ENCODE data around the gene FAM234B. TPM values are rescaled to one million over a fixed set of nuclear protein-coding genes. Genes with fewer than 3 reads are reported as not detected.
"Not testable (repeated sequence)": the region's sequence is repeated elsewhere in the genome, so short reads cannot be mapped to it uniquely, and the experiment has no call there.

The FAM234B gene
- total RNA-seq, 2 experiments from 2014 or later: 7.4 to 7.7 TPM

GRCh38 chr12:13069380-13069779, 25.2 kb downstream of the FAM234B start:
- no peaks in the 10 kb centered on the region for H3K27me3 Mint-ChIP-seq (ENCODE audit: low read depth)
- no peak overlapping the region for H3K27ac Mint-ChIP-seq
- H3K9me3 Mint-ChIP-seq: no peaks in the 10 kb centered on the region
- no peak overlapping the region for H3K4me3 Mint-ChIP-seq
- H3K36me3 Mint-ChIP-seq (ENCODE audit: low read depth): peaks cover 7% of the 10 kb centered on the region
- H3K4me1 Mint-ChIP-seq (ENCODE audit: low read depth): no peaks in the 10 kb centered on the region
- no peak for DNase-seq
- intact Hi-C loops (cut with micrococcal nuclease): no loop called here
- CTCF ChIA-PET: no interaction called here

GRCh38 chr12:13071305-13072280, 27.4 kb downstream of the FAM234B start:
- Mint-ChIP-seq H3K36me3 (ENCODE audit: low read depth) (peaks cover 13% of the 10 kb centered on the region), H3K27me3 (ENCODE audit: low read depth) (no peaks in the 10 kb centered on the region), H3K4me3 (no peak overlapping the region), H3K4me1 (ENCODE audit: low read depth) (no peaks in the 10 kb centered on the region), H3K9me3 (no peaks in the 10 kb centered on the region), H3K27ac (no peak overlapping the region)
- DNase-seq: no peak
- CTCF ChIA-PET: no interaction called here
- intact Hi-C loops (cut with micrococcal nuclease): no loop called here

DNA sequence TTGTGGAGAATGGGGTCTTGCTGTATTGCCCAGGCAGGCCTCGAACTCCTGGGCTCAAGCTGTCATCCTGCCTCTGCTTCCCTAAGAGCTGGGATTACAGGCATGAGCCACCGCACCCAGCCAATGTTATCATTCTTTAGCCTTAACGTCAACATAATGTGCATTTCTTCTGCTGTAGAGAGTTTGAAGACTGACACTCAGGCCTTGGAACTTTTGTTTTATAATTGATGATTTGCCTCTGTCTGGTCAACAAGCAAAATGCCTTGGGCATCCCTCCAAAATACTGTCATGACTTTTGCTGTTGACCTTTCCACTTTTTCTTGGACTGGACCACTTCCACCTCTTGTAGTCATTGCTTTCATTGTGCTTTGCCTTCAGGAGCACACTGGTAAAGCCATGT, 29.0 kb downstream of the FAM234B start:
- intact Hi-C loops (cut with micrococcal nuclease): no loop called here
- no peaks in the 10 kb centered on the region for H3K27me3 Mint-ChIP-seq (ENCODE audit: low read depth)
- no peaks in the 10 kb centered on the region for H3K9me3 Mint-ChIP-seq
- H3K36me3 Mint-ChIP-seq (ENCODE audit: low read depth): peaks cover 11% of the 10 kb centered on the region
- H3K4me3 Mint-ChIP-seq: no peak overlapping the region
- H3K27ac Mint-ChIP-seq: no peak overlapping the region
- H3K4me1 Mint-ChIP-seq (ENCODE audit: low read depth): no peaks in the 10 kb centered on the region
- DNase-seq: no peak
- CTCF ChIA-PET: interaction anchor here (0.6 to 0.7 kb wide), 2 partner anchors 24 to 189 kb away, joined by 3 read pairs; no protein-coding TSS in a partner anchor

GRCh38 chr12:13074396-13075117, 30.4 kb downstream of the FAM234B start:
- no peak for DNase-seq
- Mint-ChIP-seq H3K4me1 (ENCODE audit: low read depth) (no peaks in the 10 kb centered on the region), H3K27ac (no peak overlapping the region), H3K9me3 (no peaks in the 10 kb centered on the region), H3K27me3 (ENCODE audit: low read depth) (no peaks in the 10 kb centered on the region), H3K4me3 (no peak overlapping the region), H3K36me3 (ENCODE audit: low read depth) (peaks cover 11% of the 10 kb centered on the region)
- intact Hi-C loops (cut with micrococcal nuclease): no loop called here
- CTCF ChIA-PET: interaction anchor here (0.8 kb wide), 1 partner anchor 137 kb away, joined by 3 read pairs; no protein-coding TSS in a partner anchor

DNA sequence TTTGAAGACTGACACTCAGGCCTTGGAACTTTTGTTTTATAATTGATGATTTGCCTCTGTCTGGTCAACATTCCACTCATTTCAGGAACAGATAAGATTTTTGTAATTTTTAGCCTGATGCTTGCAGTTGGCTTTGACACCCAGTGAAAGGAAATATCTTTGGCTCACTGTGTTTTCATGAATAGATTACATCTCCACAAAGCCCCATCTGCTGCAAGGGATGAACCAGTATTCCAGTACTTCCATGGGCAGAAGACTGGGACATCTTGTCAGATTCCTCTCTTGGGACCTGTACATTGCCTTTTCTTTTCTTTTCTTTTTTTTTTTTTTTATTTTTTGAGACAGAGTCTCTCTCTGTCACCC, 30.9 kb downstream of the FAM234B start:
- Mint-ChIP-seq H3K27me3 (ENCODE audit: low read depth) (no peaks in the 10 kb centered on the region), H3K4me1 (ENCODE audit: low read depth) (no peaks in the 10 kb centered on the region), H3K9me3 (no peaks in the 10 kb centered on the region), H3K36me3 (ENCODE audit: low read depth) (peaks cover 14% of the 10 kb centered on the region), H3K4me3 (no peak overlapping the region), H3K27ac (no peak overlapping the region)
- DNase-seq: no peak
- CTCF ChIA-PET: interaction anchor here (0.7 kb wide), 1 partner anchor 137 kb away, joined by 4 read pairs; no protein-coding TSS in a partner anchor
- intact Hi-C loops (cut with micrococcal nuclease): no loop called here

DNA sequence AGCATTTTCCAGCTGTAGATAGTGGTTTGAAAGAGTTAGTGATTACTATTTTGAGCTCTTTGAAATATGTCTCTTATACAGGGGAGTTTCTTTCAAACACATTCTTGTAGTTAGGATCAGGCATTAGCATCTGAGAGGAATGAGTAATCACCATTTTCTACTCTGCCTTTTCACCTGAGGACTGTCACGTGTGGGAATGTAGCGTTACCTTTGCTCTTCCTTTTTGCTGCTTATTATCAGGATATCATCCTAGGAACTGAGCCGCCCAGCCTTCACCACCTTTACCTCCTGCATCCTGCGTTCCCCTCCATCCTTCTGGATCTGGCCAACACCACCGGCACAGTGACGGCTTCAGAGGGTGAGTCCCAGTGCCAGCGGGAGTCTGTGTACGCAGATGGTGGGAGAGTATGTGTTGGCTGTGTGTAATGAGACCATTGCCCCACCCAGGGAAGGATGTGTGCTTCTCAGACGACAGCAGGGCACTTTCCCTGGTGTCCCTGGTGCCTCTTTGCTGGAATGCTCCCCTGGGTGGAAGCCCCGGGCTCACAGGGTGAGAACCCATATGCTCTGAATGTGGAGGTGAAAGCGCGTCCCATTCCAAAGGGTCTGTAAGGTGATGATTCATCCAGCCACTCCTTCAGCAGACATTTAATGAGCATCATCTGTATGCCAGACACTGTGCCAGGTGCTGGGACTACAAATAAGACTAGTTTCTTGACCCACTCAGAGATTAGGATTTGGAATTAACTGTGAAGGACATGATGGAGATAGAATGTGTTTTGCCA, 31.8 kb downstream of the FAM234B start:
- intact Hi-C loops (cut with micrococcal nuclease): no loop called here
- CTCF ChIA-PET: interaction anchor here (0.7 kb wide), 1 partner anchor 136 kb away, joined by 4 read pairs; no protein-coding TSS in a partner anchor
- DNase-seq: no peak
- H3K4me1 Mint-ChIP-seq (ENCODE audit: low read depth): no peaks in the 10 kb centered on the region
- peaks cover 18% of the 10 kb centered on the region for H3K36me3 Mint-ChIP-seq (ENCODE audit: low read depth)
- H3K9me3 Mint-ChIP-seq: no peaks in the 10 kb centered on the region
- H3K27me3 Mint-ChIP-seq (ENCODE audit: low read depth): no peaks in the 10 kb centered on the region
- H3K27ac Mint-ChIP-seq: no peak overlapping the region
- no peak overlapping the region for H3K4me3 Mint-ChIP-seq

DNA sequence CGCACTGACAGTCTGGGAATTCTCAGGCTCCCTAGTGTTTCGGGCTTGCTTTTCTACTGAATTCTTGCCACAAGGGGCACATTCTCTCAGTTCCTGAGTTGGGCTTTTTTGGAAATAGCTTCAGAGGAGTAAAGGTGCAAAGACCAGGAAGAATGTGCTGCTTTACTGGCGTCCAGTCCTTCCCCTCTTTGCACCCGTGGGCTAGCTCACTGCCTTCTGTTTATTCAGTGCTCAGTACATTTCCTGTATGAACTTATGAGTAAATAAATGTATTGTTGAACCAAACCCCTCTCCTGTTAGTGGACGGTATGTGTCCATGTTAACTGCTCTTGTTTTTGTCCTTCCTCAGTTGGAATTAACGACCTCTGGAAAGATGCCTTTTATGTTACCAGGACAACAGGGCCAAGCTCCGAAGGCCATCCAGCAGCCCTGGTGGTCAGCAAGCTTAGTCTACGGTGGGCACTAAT, 35.3 kb downstream of the FAM234B start:
- H3K4me1 Mint-ChIP-seq (ENCODE audit: low read depth): no peaks in the 10 kb centered on the region
- H3K27ac Mint-ChIP-seq: no peak overlapping the region
- no peak for DNase-seq
- intact Hi-C loops (cut with micrococcal nuclease): no loop called here
- H3K4me3 Mint-ChIP-seq: no peak overlapping the region
- no peaks in the 10 kb centered on the region for H3K27me3 Mint-ChIP-seq (ENCODE audit: low read depth)
- no peaks in the 10 kb centered on the region for H3K9me3 Mint-ChIP-seq
- H3K36me3 Mint-ChIP-seq (ENCODE audit: low read depth): peaks cover 18% of the 10 kb centered on the region
- CTCF ChIA-PET: interaction anchor here (1.0 to 1.4 kb wide), 2 partner anchors 132 to 136 kb away, joined by 5 to 6 read pairs; no protein-coding TSS in a partner anchor

GRCh38 chr12:13080266-13080665, 36.1 kb downstream of the FAM234B start:
- no peaks in the 10 kb centered on the region for H3K27me3 Mint-ChIP-seq (ENCODE audit: low read depth)
- no peak for DNase-seq
- H3K4me1 Mint-ChIP-seq (ENCODE audit: low read depth): peaks cover 4% of the 10 kb centered on the region
- H3K36me3 Mint-ChIP-seq (ENCODE audit: low read depth): peaks cover 18% of the 10 kb centered on the region
- no peak overlapping the region for H3K4me3 Mint-ChIP-seq
- CTCF ChIA-PET: interaction anchor here (0.6 to 1.4 kb wide), 3 partner anchors 132 to 365 kb away, joined by 3 to 6 read pairs (median 5); no protein-coding TSS in a partner anchor
- intact Hi-C loops (cut with micrococcal nuclease): no loop called here
- no peak overlapping the region for H3K27ac Mint-ChIP-seq
- H3K9me3 Mint-ChIP-seq: no peaks in the 10 kb centered on the region

GRCh38 chr12:13082861-13083260, 38.7 kb downstream of the FAM234B start:
- DNase-seq: no peak
- Mint-ChIP-seq H3K4me1 (ENCODE audit: low read depth) (peaks cover 8% of the 10 kb centered on the region), H3K36me3 (ENCODE audit: low read depth) (peaks cover 10% of the 10 kb centered on the region), H3K27me3 (ENCODE audit: low read depth) (no peaks in the 10 kb centered on the region), H3K27ac (no peak overlapping the region), H3K4me3 (no peak overlapping the region), H3K9me3 (no peaks in the 10 kb centered on the region)
- intact Hi-C loops (cut with micrococcal nuclease): no loop called here
- CTCF ChIA-PET: no interaction called here

GRCh38 chr12:13083638-13084037, 39.5 kb downstream of the FAM234B start:
- H3K4me3 Mint-ChIP-seq; H3K9me3 Mint-ChIP-seq; DNase-seq; intact Hi-C loops (cut with micrococcal nuclease); H3K27me3 Mint-ChIP-seq (ENCODE audit: low read depth); H3K4me1 Mint-ChIP-seq (ENCODE audit: low read depth); H3K27ac Mint-ChIP-seq: not testable (repeated sequence)
- H3K36me3 Mint-ChIP-seq (ENCODE audit: low read depth): peaks cover 10% of the 10 kb centered on the region
- CTCF ChIA-PET: interaction anchor here (0.6 kb wide), 1 partner anchor 128 kb away, joined by 5 read pairs; no protein-coding TSS in a partner anchor

GRCh38 chr12:13084898-13085640, 40.9 kb downstream of the FAM234B start:
- no peaks in the 10 kb centered on the region for H3K9me3 Mint-ChIP-seq

More at GRCh38 chr12:13084898-13085640, 40.9 kb downstream of the FAM234B start:
- no peak for DNase-seq
- Mint-ChIP-seq H3K27ac (no peak overlapping the region), H3K36me3 (ENCODE audit: low read depth) (peaks cover 8% of the 10 kb centered on the region), H3K4me3 (no peak overlapping the region), H3K4me1 (ENCODE audit: low read depth) (peaks cover 8% of the 10 kb centered on the region), H3K27me3 (ENCODE audit: low read depth) (no peaks in the 10 kb centered on the region)
- intact Hi-C loops (cut with micrococcal nuclease): no loop called here
- CTCF ChIA-PET: no interaction called here
